SK-N-SH treated with all-trans-retinoic acid at 6 μM for 48 hours (cell line): Measurements from ENCODE around the gene NKTR.

Experiments
- ARNTL ChIP-seq: fragments of 450-650 bp; formaldehyde crosslinking; IDR thresholded peaks from 2 replicates; pipeline ENCODE4 v1.5.0; 2020; ENCODE audit warnings: low read depth, mild to moderate bottlenecking, moderate library complexity, borderline replicate concordance
- ESRRG ChIP-seq: fragments of 250-450 bp; sonication (Bioruptor Pico); IDR thresholded peaks from 2 replicates; pipeline ENCODE4 v1.6.1; 2021; ENCODE audit warnings: mild to moderate bottlenecking
- RARB ChIP-seq: fragments of 250-450 bp; sonication (Bioruptor Pico); IDR thresholded peaks from 2 replicates; pipeline ENCODE4 v1.8.0; 2021; ENCODE audit warnings: mild to moderate bottlenecking, moderate library complexity
- ZC3H10 ChIP-seq: fragments of 250-450 bp; sonication (Bioruptor Pico); IDR thresholded peaks from 2 replicates; pipeline ENCODE4 v1.5.1; 2021; ENCODE audit warnings: mild to moderate bottlenecking, moderate library complexity
- ZFP3 ChIP-seq: fragments of 250-450 bp; sonication (Bioruptor Pico); IDR thresholded peaks from 2 replicates; pipeline ENCODE4 v1.5.0; 2020; ENCODE audit warnings: mild to moderate bottlenecking, moderate library complexity
- ZNF8 ChIP-seq: fragments of 450-650 bp; formaldehyde crosslinking; IDR thresholded peaks from 2 replicates; pipeline ENCODE4 v1.5.0; 2020; ENCODE audit warnings: mild to moderate bottlenecking, moderate library complexity
- TF ChIP-seq, protein P1 (sequence below): fragments of 250-450 bp; sonication (Bioruptor Pico); IDR thresholded peaks from 2 replicates; pipeline ENCODE4 v1.5.1; 2020; ENCODE audit warnings: low read depth, mild to moderate bottlenecking, moderate library complexity
- TF ChIP-seq, protein P2 (sequence below): fragments of 250-450 bp; sonication (Bioruptor Pico); IDR thresholded peaks from 2 replicates; pipeline ENCODE4 v1.8.0; 2020; ENCODE audit warnings: mild to moderate bottlenecking, moderate library complexity, borderline replicate concordance

DNA sequence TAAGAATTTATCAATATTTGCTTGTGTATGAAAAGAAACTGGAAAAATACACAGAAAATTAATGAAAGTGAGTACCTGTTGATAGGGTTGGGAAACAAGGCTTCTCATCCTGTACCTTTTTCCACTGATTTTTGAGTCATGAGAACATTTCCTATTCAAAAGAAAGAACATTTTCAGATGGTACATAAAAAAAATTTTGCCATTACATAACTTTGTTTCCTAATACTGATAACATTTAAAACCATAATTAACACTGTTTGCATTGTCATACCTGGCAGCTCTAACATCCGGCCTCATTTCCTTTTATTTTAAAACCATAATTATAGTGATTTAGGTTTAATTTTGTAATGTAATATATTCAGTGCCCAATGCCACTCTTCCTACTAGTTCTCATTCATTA is 11.7 kb downstream of the NKTR start:
- TF ChIP-seq ARNTL (CRISPR knock-in tag), result no peak
- TF ChIP-seq, protein P1, sequence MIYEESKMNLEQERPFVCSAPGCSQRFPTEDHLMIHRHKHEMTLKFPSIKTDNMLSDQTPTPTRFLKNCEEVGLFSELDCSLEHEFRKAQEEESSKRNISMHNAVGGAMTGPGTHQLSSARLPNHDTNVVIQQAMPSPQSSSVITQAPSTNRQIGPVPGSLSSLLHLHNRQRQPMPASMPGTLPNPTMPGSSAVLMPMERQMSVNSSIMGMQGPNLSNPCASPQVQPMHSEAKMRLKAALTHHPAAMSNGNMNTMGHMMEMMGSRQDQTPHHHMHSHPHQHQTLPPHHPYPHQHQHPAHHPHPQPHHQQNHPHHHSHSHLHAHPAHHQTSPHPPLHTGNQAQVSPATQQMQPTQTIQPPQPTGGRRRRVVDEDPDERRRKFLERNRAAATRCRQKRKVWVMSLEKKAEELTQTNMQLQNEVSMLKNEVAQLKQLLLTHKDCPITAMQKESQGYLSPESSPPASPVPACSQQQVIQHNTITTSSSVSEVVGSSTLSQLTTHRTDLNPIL (CRISPR knock-in tag), result no peak
- no peak for TF ChIP-seq ZC3H10 (CRISPR knock-in tag)
- no peak for TF ChIP-seq ZFP3
- TF ChIP-seq RARB (CRISPR knock-in tag), result no peak
- TF ChIP-seq, protein P2, sequence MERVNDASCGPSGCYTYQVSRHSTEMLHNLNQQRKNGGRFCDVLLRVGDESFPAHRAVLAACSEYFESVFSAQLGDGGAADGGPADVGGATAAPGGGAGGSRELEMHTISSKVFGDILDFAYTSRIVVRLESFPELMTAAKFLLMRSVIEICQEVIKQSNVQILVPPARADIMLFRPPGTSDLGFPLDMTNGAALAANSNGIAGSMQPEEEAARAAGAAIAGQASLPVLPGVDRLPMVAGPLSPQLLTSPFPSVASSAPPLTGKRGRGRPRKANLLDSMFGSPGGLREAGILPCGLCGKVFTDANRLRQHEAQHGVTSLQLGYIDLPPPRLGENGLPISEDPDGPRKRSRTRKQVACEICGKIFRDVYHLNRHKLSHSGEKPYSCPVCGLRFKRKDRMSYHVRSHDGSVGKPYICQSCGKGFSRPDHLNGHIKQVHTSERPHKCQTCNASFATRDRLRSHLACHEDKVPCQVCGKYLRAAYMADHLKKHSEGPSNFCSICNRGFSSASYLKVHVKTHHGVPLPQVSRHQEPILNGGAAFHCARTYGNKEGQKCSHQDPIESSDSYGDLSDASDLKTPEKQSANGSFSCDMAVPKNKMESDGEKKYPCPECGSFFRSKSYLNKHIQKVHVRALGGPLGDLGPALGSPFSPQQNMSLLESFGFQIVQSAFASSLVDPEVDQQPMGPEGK (CRISPR knock-in tag), result no peak
- no peak for TF ChIP-seq ESRRG (CRISPR knock-in tag)
- TF ChIP-seq ZNF8, result no peak
